GM19035 (cell line): ENCODE data around the gene ALKBH6.

ENCODE experiments used
- ATAC-seq: cut with Tn5 transposase; IDR thresholded peaks from one replicate; pipeline ENCODE4 v1.9.1; 2021; ENCODE audit not compliant: unreplicated experiment

The ALKBH6 gene

GRCh38 chr19:36030264-36031148 lies 16.5 kb upstream of the ALKBH6 start:
- ATAC-seq: no peak

GRCh38 chr19:36028313-36029041 lies 14.5 kb upstream of the ALKBH6 start:
- no peak for ATAC-seq

- no peak for ATAC-seq
Measured at GRCh38 chr19:36027696-36028095, 13.7 kb upstream of the ALKBH6 start.

DNA sequence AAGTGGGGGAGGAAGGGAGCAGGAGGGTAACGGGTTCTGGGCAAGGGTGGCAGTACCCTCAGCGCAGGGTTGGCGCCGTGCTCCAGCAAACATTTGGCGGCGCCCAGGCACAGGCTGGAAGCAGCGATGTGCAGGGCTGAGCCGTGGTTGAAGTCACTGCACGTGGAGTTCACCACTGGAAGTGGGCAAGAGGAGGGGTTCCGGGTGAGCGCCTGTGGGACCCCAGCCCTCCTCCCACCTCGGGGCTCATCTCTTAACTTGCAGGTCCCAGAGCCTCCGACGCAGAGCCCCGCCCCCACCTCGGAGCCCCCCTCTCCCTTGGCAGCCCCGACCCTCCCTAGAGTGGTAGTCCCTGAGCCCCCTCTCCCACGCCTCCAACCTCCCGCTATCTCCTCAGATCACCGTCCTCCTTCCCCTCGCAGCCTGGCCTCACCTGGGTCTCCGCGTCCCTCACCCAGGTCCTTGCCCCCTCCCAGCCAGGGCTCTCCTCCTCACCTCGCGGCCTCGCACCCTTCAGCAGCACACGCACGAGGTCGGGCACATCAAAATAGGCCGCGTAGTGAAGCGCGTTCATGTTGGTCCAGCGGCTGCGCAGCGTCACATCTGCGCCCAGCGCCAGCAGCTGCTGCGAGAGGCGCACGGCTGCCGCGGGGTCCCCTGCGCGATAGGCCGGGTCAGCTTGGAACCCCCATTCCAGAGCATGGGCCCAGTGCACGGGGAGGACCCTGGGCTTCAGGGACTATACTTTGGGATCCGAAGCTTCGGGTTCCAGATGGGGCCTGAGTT lies 12.3 kb upstream of the ALKBH6 start:
- ATAC-seq: no peak

DNA sequence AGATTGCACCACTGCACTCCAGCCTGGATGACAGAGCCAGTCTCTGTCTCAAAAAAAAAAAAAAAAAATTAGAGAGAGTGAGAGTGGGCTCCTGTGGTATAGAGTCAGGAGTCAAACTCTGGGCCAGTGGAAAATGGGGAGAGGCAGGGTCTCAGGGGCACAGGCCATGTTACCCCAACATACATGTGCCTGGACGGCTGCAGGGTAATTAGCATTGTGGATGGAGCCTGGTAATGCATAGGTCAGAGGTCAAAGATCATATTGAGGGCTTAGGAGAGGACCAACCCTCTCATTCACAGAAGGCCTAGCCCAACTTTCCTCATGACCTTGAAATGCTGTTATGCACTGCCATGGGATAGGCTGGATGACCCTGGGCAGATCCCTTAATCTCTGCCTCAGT lies 11.5 kb upstream of the ALKBH6 start:
- ATAC-seq: no peak

- no peak for ATAC-seq
Measured at GRCh38 chr19:36023432-36023831, 9.4 kb upstream of the ALKBH6 start.

DNA sequence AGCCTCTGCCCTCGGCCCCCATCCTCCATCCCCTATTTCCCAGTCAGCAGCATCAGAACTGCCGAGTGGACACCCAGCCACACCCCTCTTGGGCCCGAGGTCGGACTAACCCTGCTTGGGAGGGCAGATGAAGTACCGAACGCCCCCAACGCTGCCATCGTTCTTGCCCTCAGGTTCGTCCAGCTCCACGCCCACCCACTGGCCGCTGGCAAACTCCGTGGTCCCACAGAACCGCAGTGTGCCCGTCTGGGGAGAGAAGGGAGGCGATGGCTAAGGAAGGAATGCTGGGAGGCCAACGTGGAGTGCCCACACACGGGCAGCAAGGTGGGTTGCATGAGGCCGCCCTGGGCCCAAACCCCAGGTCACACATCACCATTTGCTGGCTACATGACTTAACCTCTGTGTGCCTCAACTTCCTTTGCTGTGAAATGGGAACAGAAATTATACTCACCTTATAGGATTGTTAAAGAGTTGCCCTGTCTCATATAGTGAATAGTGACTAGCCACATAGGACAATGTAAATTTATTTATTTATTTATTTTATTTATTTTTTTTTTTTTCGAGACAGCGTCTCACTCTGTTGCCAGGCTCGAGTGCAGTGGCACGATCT lies 5.2 kb upstream of the ALKBH6 start:
- ATAC-seq: no peak

GRCh38 chr19:36013280-36014011 lies 567 bp downstream of the ALKBH6 start:
- ATAC-seq: no peak

DNA sequence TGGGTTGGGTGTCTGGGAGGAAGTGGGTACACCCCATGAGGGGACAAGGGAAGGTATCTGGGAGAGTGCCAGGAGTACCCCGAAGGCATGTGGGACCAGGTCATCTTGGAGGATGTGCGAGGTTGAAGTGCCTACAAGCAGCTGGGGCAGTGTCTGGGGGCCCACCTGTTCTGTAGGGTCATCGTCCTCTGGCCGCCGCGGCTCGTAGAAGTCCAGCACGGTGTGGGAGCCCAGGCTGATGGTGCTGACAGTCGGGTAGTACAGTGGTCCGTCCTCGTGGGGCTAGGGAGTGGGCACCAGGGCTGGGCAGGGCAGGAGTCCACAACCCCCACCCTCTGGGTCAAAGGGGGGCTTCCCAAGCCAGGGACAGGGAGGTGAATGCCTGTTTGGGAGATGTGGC lies 3.6 kb downstream of the ALKBH6 start:
- ATAC-seq: no peak

DNA sequence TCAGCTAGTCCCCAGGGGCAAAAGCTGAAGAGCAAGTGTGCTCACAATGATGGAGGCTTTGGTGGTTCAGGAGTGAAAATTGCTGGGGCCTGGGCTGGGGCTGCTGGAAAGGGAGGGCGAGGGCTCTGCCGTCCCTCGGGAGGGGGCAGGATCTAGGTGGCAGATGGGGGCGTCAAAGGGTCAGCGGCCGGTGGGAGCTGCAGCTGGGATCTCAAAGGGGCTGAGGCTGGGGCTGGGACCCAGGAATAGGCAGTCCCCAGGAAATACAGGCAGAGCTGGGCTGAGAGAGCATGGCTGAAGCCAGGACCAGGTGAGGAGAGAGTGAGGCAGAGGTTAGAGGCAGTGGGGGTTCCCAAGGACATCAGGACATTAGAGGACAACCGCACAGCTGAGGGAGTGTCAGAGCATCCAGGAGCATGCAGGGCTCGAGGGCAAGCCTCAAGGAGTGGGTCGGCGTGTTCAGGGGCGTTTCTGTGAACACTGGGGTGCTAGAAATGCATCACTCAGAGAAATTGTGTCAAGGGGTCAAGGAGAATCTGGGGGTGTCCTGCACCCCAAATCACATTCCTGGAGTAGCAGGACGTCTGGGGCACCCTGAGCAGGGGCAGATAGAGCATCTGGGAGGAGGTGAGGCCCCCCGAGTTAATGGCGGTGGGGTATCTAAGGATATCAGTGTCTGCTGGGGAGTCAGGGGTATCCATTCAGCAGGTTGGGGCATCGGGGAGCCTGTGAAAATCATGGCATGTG lies 4.2 kb downstream of the ALKBH6 start:
- no peak for ATAC-seq

DNA sequence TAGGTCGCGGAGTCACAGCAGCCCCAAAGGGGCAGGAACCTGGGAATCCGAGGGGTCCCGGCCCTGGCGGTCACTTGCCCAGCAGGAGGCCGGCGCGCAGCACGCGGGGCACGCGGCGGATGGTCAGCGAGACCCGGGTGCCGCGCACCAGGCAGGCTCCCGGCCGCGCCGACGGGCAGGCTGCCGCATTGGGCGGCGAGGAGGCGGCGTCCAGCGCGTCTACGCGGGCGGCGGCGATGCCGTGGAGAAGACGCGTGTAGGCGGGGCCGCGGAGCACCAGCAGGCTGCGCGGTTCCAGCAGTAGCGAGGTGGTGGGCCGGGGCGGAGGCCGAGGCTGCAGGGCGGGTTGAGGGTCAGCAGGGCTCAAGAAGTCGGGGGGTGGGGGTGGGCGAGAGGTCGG lies 4.8 kb downstream of the ALKBH6 start:
- no peak for ATAC-seq

- no peak for ATAC-seq
Measured at GRCh38 chr19:36008336-36008978, 5.6 kb downstream of the ALKBH6 start, which contains the start of gene SYNE4. SYNE4 (minus strand) TSS chr19:36008813; CDS start chr19:36008681, 132 bp downstream.

GRCh38 chr19:36006955-36007354 lies 7.1 kb downstream of the ALKBH6 start:
- ATAC-seq: no peak

GRCh38 chr19:36003284-36003683 lies 10.7 kb downstream of the ALKBH6 start:
- ATAC-seq: no peak

DNA sequence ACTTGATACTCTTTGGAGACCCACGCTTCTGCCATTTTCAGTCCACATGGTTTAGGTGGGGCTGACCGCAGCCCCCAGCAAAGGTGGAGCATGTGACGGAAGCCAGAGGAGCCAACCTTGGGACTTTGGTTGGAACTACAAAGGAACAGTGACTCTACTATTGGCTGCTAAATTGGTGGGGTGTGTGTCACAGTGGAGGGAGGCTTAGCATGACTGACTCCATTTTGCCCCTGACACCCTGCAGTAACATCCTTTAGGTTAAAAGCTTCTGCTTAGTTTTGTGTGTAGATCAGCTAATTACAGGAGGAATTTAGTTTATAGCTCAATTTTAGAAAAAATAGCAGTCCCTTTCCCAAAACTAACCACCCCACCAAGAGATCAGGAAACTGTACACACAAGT lies 12.4 kb downstream of the ALKBH6 start:
- no peak for ATAC-seq

DNA sequence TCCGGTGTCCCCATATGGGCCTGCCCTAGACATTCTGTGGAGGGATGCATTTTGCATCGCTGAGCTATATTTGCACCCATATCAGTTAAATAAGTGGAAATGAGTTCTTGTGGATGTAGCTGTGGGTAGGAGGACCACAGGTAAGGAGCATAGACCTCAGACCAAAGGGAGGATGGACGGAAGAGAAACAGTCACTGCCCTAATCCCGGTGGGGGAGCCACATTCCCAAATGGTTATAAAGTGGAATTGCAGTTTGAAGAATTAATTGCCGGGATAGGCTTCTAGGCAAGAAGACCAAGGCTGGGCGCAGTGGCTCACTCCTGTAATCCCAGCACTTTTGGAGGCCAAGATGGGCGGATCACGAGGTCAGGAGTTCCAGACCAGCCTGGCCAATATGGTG lies 17.2 kb downstream of the ALKBH6 start:
- no peak for ATAC-seq

- peak; percentile 92 for ATAC-seq
Measured at GRCh38 chr19:35995048-35995993, 18.7 kb downstream of the ALKBH6 start, which contains the start of gene SDHAF1. SDHAF1 (plus strand) TSS chr19:35995188; CDS start chr19:35995275, 87 bp downstream.
